ENCODE data around the gene ATG10. TPM values are rescaled to one million over a fixed set of nuclear protein-coding genes. Genes with fewer than 3 reads are reported as not detected.
"Not testable (repeated sequence)": the region's sequence is repeated elsewhere in the genome, so short reads cannot be mapped to it uniquely, and the experiment has no call there.

Gene ATG10
- total and polyA plus RNA-seq, 9 donors: 2.6 to 7.8 (median 4.6) TPM

- Histone ChIP-seq H3K4me1 (ENCODE audit: insufficient read depth) (no peaks in the 10 kb centered on the region), H3K36me3 (no peaks in the 10 kb centered on the region), H3K27ac (no peak overlapping the region), H3K27me3 (no peaks in the 10 kb centered on the region), H3K9me3 (no peaks in the 10 kb centered on the region), H3K4me3 (no peak overlapping the region)
- intact Hi-C loops (cut with DNase I): no loop called here
- no peak for DNase-seq
- TF ChIP-seq, protein P1, sequence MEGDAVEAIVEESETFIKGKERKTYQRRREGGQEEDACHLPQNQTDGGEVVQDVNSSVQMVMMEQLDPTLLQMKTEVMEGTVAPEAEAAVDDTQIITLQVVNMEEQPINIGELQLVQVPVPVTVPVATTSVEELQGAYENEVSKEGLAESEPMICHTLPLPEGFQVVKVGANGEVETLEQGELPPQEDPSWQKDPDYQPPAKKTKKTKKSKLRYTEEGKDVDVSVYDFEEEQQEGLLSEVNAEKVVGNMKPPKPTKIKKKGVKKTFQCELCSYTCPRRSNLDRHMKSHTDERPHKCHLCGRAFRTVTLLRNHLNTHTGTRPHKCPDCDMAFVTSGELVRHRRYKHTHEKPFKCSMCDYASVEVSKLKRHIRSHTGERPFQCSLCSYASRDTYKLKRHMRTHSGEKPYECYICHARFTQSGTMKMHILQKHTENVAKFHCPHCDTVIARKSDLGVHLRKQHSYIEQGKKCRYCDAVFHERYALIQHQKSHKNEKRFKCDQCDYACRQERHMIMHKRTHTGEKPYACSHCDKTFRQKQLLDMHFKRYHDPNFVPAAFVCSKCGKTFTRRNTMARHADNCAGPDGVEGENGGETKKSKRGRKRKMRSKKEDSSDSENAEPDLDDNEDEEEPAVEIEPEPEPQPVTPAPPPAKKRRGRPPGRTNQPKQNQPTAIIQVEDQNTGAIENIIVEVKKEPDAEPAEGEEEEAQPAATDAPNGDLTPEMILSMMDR (IDR thresholded peaks at IDR 0.05): no peak
- no peak for TF ChIP-seq POLR2A (IDR thresholded peaks at IDR 0.05)
- 95 to 97% (median 96%) methylated on average over 5 of the region's 5 CpGs for WGBS, 3 donors
Measured at GRCh38 chr5:82137205-82137604, 165.4 kb downstream of the ATG10 start.

DNA sequence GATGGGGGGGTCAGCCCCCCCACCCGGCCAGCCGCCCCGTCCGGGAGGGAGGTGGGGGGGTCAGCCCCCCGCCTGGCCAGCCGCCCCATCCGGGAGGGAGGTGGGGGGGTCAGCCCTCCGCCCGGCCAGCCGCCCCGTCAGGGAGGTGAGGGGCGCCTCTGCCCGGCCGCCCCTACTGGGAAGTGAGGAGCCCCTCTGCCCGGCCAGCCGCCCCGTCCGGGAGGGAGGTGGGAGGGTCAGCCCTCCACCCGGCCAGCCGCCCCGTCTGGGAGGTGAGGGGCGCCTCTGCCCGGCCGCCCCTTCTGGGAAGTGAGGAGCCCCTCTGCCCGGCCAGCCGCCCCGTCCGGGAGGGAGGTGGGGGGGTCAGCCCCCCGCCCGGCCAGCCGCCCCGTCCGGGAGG lies 168.0 kb downstream of the ATG10 start:
- H3K27ac ChIP-seq; H3K4me1 ChIP-seq (ENCODE audit: insufficient read depth); H3K36me3 ChIP-seq; H3K9me3 ChIP-seq; intact Hi-C loops (cut with DNase I); H3K27me3 ChIP-seq; H3K4me3 ChIP-seq; DNase-seq: not testable (repeated sequence)
- 98 to 100% methylated on average over 4 to 13 of the region's 33 CpGs; no CpG with 5 or more reads in 1 of the 3 donors for WGBS, 3 donors

DNA sequence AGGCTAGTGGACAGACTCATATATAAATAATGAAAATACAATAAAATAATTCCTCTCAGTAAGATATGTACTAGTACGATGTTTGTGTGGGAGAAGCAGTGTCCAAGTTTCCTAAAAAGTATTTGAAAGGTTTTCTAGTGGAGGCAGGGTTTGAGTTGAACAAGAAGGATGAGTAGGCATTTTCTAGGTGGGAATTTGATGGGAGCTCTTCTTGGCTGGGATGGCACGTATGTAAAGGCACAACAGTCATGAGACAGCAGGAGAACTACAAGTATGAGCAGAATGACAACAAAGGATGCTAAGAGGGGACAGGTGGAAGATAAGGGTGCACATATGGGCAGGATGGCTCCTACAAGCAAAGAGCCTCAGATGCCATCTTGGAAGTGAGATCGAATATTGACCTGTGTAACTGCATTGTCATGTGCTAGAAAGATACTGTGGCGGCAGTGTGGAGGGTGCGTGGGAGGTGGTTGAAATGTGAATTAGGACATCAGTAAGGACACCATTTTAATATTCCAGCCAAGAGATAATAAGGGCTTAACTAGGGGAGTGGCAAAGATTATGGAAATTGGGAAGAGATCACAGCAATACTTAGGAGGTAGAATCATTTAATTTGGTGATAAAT lies 170.5 kb downstream of the ATG10 start:
- TF ChIP-seq, protein P1 (IDR thresholded peaks at IDR 0.05): no peak
- TF ChIP-seq EP300 (IDR thresholded peaks at IDR 0.05) (no peak), POLR2A (IDR thresholded peaks at IDR 0.05) (no peak)
- Histone ChIP-seq H3K27ac (no peak overlapping the region), H3K4me1 (ENCODE audit: insufficient read depth) (no peaks in the 10 kb centered on the region), H3K4me3 (no peak overlapping the region), H3K36me3 (no peaks in the 10 kb centered on the region), H3K27me3 (no peaks in the 10 kb centered on the region), H3K9me3 (no peaks in the 10 kb centered on the region)
- 94 to 95% (median 94%) methylated on average over 5 of the region's 5 CpGs for WGBS, 3 donors
- intact Hi-C loops (cut with DNase I): no loop called here
- DNase-seq: no peak

- no peaks in the 10 kb centered on the region for H3K4me1 ChIP-seq (ENCODE audit: insufficient read depth)
- no peaks in the 10 kb centered on the region for H3K27me3 ChIP-seq
- no peak overlapping the region for H3K4me3 ChIP-seq
- DNase-seq: no peak
- H3K27ac ChIP-seq: no peak overlapping the region
- 69 to 79% (median 75%) methylated on average over 6 of the region's 6 CpGs for WGBS, 3 donors
- no peaks in the 10 kb centered on the region for H3K9me3 ChIP-seq
- TF ChIP-seq, protein P1 (IDR thresholded peaks at IDR 0.05): no peak
- TF ChIP-seq EP300 (IDR thresholded peaks at IDR 0.05) (no peak), POLR2A (IDR thresholded peaks at IDR 0.05) (no peak)
- no peaks in the 10 kb centered on the region for H3K36me3 ChIP-seq
- intact Hi-C loops (cut with DNase I): no loop called here
Measured at GRCh38 chr5:82142928-82143577, 171.2 kb downstream of the ATG10 start.

DNA sequence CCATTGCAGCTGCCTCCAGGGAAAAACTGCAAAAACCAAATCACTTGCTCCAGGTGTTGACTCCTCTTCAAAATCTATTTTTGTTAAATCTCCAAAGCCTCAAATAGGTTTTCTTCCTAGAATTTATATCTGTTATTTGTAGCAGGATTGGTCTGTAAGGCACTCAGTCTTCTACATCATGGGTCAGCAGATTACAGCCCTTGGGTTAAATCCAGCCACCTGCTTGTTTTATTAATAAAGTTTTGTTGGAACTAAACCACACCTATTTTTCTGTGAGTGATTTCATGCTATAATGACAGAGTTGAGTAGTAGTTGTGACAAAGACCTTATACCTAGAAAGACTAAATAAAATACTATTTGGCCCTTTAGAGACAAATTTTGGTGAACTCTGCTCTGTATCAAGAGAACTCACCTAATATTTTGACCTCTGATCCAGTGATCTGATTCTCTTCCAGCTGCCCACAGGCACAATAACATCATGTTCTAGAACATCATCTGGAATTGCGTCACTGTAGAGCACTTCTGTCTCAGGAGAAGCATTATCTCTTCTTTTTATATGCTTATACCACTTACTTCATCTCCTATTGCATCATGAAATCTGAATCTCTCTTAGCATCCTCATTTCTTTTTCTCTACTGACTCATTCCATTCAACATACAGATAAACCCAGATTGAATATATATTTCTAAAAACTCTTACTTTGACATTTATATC lies 176.2 kb downstream of the ATG10 start:
- intact Hi-C loops (cut with DNase I): no loop called here
- no peaks in the 10 kb centered on the region for H3K27me3 ChIP-seq
- TF ChIP-seq, protein P1 (IDR thresholded peaks at IDR 0.05): no peak
- TF ChIP-seq EP300 (IDR thresholded peaks at IDR 0.05) (no peak), POLR2A (IDR thresholded peaks at IDR 0.05) (no peak)
- H3K4me1 ChIP-seq (ENCODE audit: insufficient read depth): no peaks in the 10 kb centered on the region
- H3K27ac ChIP-seq: no peak overlapping the region
- no peaks in the 10 kb centered on the region for H3K9me3 ChIP-seq
- H3K4me3 ChIP-seq: no peak overlapping the region
- no peaks in the 10 kb centered on the region for H3K36me3 ChIP-seq
- DNase-seq: no peak
- WGBS, 3 donors: 91 to 98% (median 94%) methylated on average over 1 of the region's 1 CpG
